Fibroblast of skin of left biceps (primary cell): ENCODE measurements around the gene HAT1.
A peak's percentile ranks its signal among the peaks of the same experiment; 100 is the strongest.
"Not testable (repeated sequence)": the region's sequence is repeated elsewhere in the genome, so short reads cannot be mapped to it uniquely, and the experiment has no call there.

Source experiments
- DNase-seq, 2 experiments: peaks; one replicate each; pipeline ENCODE4 v3.0.0-alpha.2; 2013; ENCODE audit warnings: low read depth in 2 of 2

Gene HAT1

GRCh38 chr2:171922230-171923022 is at the start of gene HAT1:
Gene HAT1, plus strand, starts transcription at chr2:171922461. Its CDS starts 40 bp downstream, at chr2:171922501.
- peak; percentile 93 to 94 for DNase-seq

DNA sequence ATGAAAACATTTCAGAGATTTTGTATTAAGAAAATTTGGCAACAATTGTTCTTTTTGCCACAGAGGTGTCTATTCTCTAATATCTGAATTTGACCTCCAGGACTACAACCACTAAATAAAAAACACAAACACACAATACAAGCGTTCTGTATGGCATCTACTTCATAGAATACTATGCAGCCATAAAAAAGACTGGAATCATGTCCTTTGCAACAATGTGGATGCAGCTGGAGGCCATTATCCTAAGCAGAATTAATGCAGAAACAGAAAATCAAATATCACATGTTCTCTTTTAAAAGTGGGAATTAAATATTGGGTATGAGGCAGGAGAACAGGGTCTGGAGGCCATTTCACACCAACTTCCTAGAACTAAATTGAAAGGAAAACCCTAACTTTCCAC is 47.7 kb upstream of the HAT1 start:
- DNase-seq, result no peak

DNA sequence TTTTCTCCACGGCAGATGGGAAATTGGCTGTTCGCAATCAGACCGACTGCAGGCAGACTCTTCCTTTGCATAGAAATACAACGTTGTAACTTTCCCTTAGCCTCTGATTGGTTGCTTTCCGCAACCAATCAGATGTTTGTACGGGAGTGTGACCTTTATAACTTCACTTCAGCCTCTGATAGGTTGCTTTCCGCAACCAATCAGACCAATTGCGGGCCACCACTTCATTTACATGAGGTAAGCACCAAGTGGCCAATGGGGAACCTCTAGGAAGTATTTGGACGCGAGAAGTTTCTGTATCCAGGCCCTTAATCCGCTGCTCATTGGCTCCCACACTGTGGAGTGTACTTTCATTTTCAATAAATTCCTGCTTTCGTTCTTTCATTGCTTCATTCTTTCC is 47.3 kb upstream of the HAT1 start:
- DNase-seq, result no peak

GRCh38 chr2:171878481-171878993 is 43.7 kb upstream of the HAT1 start:
- peak in 1 of 2 experiments; percentile 12 for DNase-seq

- DNase-seq, result no peak
Observed at GRCh38 chr2:171879865-171880264, 42.4 kb upstream of the HAT1 start.

GRCh38 chr2:171880774-171881173 is 41.5 kb upstream of the HAT1 start:
- no peak for DNase-seq

DNA sequence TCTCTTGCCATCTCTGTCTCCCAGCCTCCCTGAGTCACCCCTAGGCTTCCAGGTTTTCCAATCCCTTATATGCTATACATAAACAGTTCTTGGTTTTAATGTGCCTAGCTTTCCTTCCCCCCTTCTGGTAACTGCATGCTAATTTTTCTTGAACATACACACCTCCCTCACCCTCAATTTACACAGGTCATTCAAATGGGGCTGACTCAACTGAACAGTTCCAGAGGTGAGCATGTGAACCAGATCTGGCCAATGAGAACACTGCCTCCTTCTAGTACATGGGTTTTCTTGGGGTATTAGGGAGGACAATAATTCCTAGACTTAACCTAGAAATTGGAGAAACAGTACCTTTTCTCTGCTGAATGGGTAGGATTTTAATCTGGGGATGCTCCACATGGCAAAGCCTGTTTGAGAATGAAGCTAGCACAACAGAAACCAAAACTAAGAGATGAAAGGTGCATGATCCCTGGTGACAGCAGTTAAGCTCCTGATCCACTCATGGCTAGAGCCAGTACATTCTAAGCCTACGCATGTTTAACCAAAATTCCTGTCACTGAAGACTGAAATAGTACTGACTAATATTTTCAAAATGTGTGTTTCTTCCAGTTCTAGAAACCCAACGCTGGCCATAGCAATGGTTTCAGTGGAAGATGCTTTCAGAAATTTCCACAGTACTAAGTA is 40.0 kb upstream of the HAT1 start:
- no peak for DNase-seq

- no peak for DNase-seq
Observed at GRCh38 chr2:171883275-171883893, 38.9 kb upstream of the HAT1 start.

GRCh38 chr2:171889333-171889732 is 32.9 kb upstream of the HAT1 start:
- DNase-seq, result no peak

DNA sequence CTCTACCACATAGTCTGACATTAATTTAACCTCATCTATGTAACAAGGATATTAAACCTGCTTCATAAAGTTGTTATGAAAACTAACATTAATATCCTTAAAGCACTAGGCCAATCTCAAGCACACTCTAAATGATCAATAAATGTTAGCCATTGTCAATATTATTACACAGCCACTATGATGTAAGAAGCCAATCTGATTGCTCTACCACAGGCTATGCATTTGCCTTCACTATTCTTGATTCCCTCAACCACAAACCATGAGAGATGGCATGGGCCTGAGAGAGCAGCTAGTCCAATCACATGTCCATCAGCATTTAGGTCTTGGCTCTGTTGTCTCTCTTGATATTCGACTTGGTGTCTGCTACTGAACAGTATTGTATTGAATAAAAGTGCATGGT is 32.5 kb upstream of the HAT1 start:
- DNase-seq, result no peak

DNA sequence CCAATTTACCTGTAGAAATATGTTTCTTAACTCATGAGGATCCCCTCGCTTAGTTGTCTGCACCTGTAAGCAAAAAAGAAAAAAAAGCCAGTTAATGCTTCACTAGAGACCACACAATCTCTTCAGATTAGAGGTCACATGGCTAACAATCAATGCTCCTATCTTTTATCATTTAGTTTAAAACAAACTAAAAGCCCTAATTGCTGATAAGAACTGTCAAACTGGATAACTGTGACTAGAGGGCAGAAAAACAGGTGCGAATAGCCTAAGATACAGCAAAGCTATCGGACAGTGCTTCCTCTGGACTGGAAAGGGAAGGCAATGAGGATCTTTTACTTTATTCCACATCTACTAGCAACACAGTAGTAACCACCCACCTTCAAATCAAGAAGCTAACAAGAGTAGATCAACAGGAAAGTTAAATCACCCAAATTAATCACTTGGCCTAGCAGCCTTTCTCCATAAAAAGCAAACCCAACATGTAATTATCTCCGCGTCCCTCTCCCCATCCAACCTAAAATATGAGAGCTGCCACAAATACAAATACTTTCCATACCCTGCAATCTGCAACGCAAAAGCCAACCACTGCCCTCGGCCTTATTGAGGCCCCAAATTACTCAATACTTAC is 29.0 kb upstream of the HAT1 start:
- no peak for DNase-seq

GRCh38 chr2:171893824-171894611 is 28.2 kb upstream of the HAT1 start, which contains the start of gene SLC25A12:
Gene SLC25A12, minus strand, starts transcription at chr2:171894244. Its CDS starts 30 bp downstream, at chr2:171894214.
- DNase-seq, result peak; percentile 41 to 42

DNA sequence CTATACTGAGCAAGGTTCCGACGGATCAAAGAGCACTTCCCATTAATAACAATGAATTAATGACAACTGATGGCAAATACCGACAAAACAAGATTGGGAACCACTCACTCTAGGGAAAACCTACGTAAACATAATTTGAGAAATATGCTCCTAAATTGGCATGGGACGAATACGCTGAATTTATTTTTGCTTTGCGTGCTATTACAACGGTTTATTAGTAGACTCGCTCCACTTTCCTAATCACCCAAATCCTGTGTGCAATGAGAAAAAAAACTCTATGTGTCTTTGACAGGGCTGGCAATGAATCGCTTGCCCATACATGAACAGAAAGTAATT is 27.7 kb upstream of the HAT1 start:
- no peak for DNase-seq

DNA sequence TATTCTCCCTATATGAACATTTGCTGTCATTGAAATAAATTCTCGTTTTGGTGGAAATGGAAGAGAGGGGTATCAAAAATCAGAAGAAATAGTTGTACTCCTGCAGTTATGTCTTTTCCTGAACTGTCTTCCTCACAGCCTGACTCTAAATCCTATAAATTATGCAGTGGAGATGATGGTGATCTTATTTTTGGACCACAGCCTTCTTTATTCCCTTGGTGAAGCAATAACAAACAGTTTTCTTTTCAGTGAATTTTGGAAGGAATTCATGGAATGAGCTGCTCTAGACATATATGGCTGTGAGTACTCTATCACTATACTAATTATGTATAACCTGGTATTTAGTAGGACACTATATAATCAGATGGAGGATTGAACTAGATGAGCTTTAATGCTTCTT is 26.5 kb upstream of the HAT1 start:
- DNase-seq, result peak; percentile 12 to 31

- DNase-seq, result not testable (repeated sequence)
Observed at GRCh38 chr2:171899623-171900282, 22.5 kb upstream of the HAT1 start.

DNA sequence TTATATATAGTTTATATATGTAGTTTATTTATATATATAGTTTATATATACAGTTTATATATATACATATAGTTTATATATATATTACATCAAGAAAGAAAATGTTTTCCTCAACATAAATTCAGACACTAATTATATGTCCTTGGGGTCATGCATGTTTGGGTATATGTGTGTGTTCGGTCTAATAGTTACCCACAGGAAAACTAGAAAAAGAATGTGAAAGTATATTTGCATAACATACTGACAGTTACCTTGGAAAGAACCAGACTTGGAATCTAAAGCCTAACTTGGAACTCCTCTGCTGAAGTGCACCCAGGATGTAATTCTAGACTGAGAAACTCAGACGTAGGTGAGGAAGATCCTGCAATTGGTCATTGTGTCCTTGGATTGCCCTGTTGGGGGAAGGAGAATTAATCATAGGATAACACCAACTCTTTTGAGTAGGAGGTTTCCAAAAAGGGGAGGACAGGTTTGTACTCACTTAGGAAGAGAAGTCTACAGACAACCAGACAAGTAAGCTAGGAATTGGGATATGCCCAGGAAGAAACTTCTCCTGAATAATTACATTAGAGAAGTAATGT is 19.3 kb upstream of the HAT1 start:
- DNase-seq, result no peak

- no peak for DNase-seq
Observed at GRCh38 chr2:171908235-171908634, 14.0 kb upstream of the HAT1 start.

DNA sequence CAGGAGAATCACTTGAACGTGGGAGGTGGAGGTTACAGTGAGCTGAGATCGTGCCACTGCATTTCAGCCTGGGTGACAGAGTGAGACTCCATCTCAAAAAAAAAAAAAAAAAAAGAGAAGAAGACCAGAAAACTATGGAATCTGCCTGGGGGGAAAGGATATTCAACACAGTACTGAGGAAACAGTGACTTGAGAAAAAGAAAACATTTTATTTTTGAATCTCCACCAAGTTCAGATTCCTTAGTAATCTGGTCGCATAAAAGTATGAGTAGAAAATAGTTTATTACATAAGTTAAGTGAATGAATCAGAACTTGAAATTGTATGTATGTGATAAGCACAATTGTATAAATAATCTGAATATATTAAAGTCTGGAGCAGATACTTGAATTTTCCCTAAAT is 13.0 kb upstream of the HAT1 start:
- DNase-seq, result no peak

- no peak for DNase-seq
Observed at GRCh38 chr2:171910494-171910893, 11.8 kb upstream of the HAT1 start.

- no peak for DNase-seq
Observed at GRCh38 chr2:171913517-171913916, 8.7 kb upstream of the HAT1 start.
